ENCODE results near the gene HOXB4. TPM values are rescaled to one million over a fixed set of nuclear protein-coding genes. Genes with fewer than 3 reads are reported as not detected.
A peak's percentile ranks its signal among the peaks of the same experiment; 100 is the strongest.

HOXB4 gene
- polyA plus RNA-seq, 1 donor from 2014 or later, result 0.14 TPM

GRCh38 chr17:48569674-48570324 lies 8.4 kb downstream of the HOXB4 start:
- Mint-ChIP-seq H3K4me3 (no peak overlapping the region), H3K36me3 (peaks cover 2% of the 10 kb centered on the region), H3K4me1 (no peaks in the 10 kb centered on the region), H3K27me3 (peaks cover 4% of the 10 kb centered on the region), H3K9me3 (peaks cover 0 to 1% (median 0%) of the 10 kb centered on the region in 3 donors), H3K27ac (no peak overlapping the region)

GRCh38 chr17:48569240-48569582 lies 8.9 kb downstream of the HOXB4 start:
- Mint-ChIP-seq H3K4me1 (no peaks in the 10 kb centered on the region), H3K36me3 (peaks cover 2% of the 10 kb centered on the region), H3K4me3 (no peak overlapping the region), H3K9me3 (peaks cover 0 to 1% (median 0%) of the 10 kb centered on the region in 3 donors), H3K27ac (no peak overlapping the region), H3K27me3 (peaks cover 8% of the 10 kb centered on the region)

- Mint-ChIP-seq H3K27ac (no peak overlapping the region), H3K9me3 (peaks cover 0 to 1% (median 0%) of the 10 kb centered on the region in 3 donors), H3K4me3 (no peak overlapping the region), H3K27me3 (peaks cover 8% of the 10 kb centered on the region), H3K36me3 (peaks cover 2% of the 10 kb centered on the region), H3K4me1 (no peaks in the 10 kb centered on the region)
Measured at GRCh38 chr17:48568499-48569239, 9.5 kb downstream of the HOXB4 start.

GRCh38 chr17:48567646-48568354 lies 10.3 kb downstream of the HOXB4 start:
- Mint-ChIP-seq H3K4me1 (no peaks in the 10 kb centered on the region), H3K4me3 (no peak overlapping the region), H3K27ac (no peak overlapping the region), H3K36me3 (peaks cover 2% of the 10 kb centered on the region), H3K9me3 (peaks cover 0 to 1% (median 0%) of the 10 kb centered on the region in 3 donors), H3K27me3 (peaks cover 10% of the 10 kb centered on the region)

- peaks cover 2% of the 10 kb centered on the region for H3K36me3 Mint-ChIP-seq
- H3K9me3 Mint-ChIP-seq, result peaks cover 0 to 1% (median 0%) of the 10 kb centered on the region in 3 donors
Measured at GRCh38 chr17:48567209-48567608, 10.9 kb downstream of the HOXB4 start.

GRCh38 chr17:48566717-48567116 lies 11.4 kb downstream of the HOXB4 start:
- Mint-ChIP-seq H3K9me3 (peaks cover 0 to 1% (median 0%) of the 10 kb centered on the region in 3 donors), H3K4me3 (no peak overlapping the region), H3K27me3 (peaks cover 11% of the 10 kb centered on the region), H3K27ac (no peak overlapping the region), H3K36me3 (peaks cover 2% of the 10 kb centered on the region), H3K4me1 (no peaks in the 10 kb centered on the region)

More at GRCh38 chr17:48567209-48567608, 10.9 kb downstream of the HOXB4 start:
- no peak overlapping the region for H3K4me3 Mint-ChIP-seq
- peaks cover 11% of the 10 kb centered on the region for H3K27me3 Mint-ChIP-seq
- H3K27ac Mint-ChIP-seq, result no peak overlapping the region
- no peaks in the 10 kb centered on the region for H3K4me1 Mint-ChIP-seq

GRCh38 chr17:48565925-48566710 lies 12.0 kb downstream of the HOXB4 start:
- H3K27ac Mint-ChIP-seq, result no peak overlapping the region
- H3K4me3 Mint-ChIP-seq, result no peak overlapping the region
- no peaks in the 10 kb centered on the region for H3K4me1 Mint-ChIP-seq
- peaks cover 0 to 1% (median 0%) of the 10 kb centered on the region in 3 donors for H3K9me3 Mint-ChIP-seq
- peaks cover 11% of the 10 kb centered on the region for H3K27me3 Mint-ChIP-seq
- H3K36me3 Mint-ChIP-seq, result peaks cover 2% of the 10 kb centered on the region

GRCh38 chr17:48565022-48565554 lies 13.1 kb downstream of the HOXB4 start:
- Mint-ChIP-seq H3K4me3 (no peak overlapping the region), H3K9me3 (peaks cover 0 to 1% (median 0%) of the 10 kb centered on the region in 3 donors), H3K36me3 (peaks cover 2% of the 10 kb centered on the region), H3K27me3 (peaks cover 8% of the 10 kb centered on the region), H3K4me1 (no peaks in the 10 kb centered on the region), H3K27ac (no peak overlapping the region)

- Mint-ChIP-seq H3K27ac (no peak overlapping the region), H3K27me3 (peaks cover 8% of the 10 kb centered on the region), H3K4me1 (no peaks in the 10 kb centered on the region), H3K9me3 (peaks cover 0 to 1% (median 0%) of the 10 kb centered on the region in 3 donors), H3K36me3 (peaks cover 2% of the 10 kb centered on the region), H3K4me3 (no peak overlapping the region)
Measured at GRCh38 chr17:48564188-48565021, 13.7 kb downstream of the HOXB4 start.

GRCh38 chr17:48563867-48564187 lies 14.3 kb downstream of the HOXB4 start:
- H3K27me3 Mint-ChIP-seq, result peaks cover 8% of the 10 kb centered on the region
- no peaks in the 10 kb centered on the region for H3K4me1 Mint-ChIP-seq
- no peaks in the 10 kb centered on the region for H3K9me3 Mint-ChIP-seq
- no peak overlapping the region for H3K4me3 Mint-ChIP-seq
- H3K36me3 Mint-ChIP-seq, result no peaks in the 10 kb centered on the region
- H3K27ac Mint-ChIP-seq, result no peak overlapping the region

GRCh38 chr17:48563385-48563838 lies 14.7 kb downstream of the HOXB4 start:
- no peak overlapping the region for H3K4me3 Mint-ChIP-seq
- no peaks in the 10 kb centered on the region for H3K36me3 Mint-ChIP-seq
- peaks cover 11% of the 10 kb centered on the region for H3K27me3 Mint-ChIP-seq
- no peaks in the 10 kb centered on the region for H3K4me1 Mint-ChIP-seq
- peak overlapping the region in 1 of 3 donors; percentile 49 for H3K27ac Mint-ChIP-seq
- H3K9me3 Mint-ChIP-seq, result no peaks in the 10 kb centered on the region

GRCh38 chr17:48562934-48563333 lies 15.2 kb downstream of the HOXB4 start:
- Mint-ChIP-seq H3K4me3 (no peak overlapping the region), H3K9me3 (no peaks in the 10 kb centered on the region), H3K27ac (peak overlapping the region in 1 of 3 donors; percentile 49), H3K27me3 (peaks cover 14% of the 10 kb centered on the region), H3K36me3 (no peaks in the 10 kb centered on the region), H3K4me1 (no peaks in the 10 kb centered on the region)

GRCh38 chr17:48561884-48562810 lies 16.0 kb downstream of the HOXB4 start:
- no peaks in the 10 kb centered on the region for H3K36me3 Mint-ChIP-seq
- peaks cover 15% of the 10 kb centered on the region for H3K27me3 Mint-ChIP-seq
- no peak overlapping the region for H3K27ac Mint-ChIP-seq

More at GRCh38 chr17:48561884-48562810, 16.0 kb downstream of the HOXB4 start:
- no peaks in the 10 kb centered on the region for H3K4me1 Mint-ChIP-seq
- no peaks in the 10 kb centered on the region for H3K9me3 Mint-ChIP-seq
- no peak overlapping the region for H3K4me3 Mint-ChIP-seq

All from IgD-negative memory B cell (primary cell).